Stimulated activated CD4-positive, alpha-beta T cell treated with anti-CD3 and anti-CD28 coated beads, Interleukin-12 subunit alpha, Interleukin-12 subunit beta, amount 100 ng/mL, for 48 hours (primary cell): ENCODE data around the gene STPG4.
"Not testable (repeated sequence)": the region's sequence is repeated elsewhere in the genome, so short reads cannot be mapped to it uniquely, and the experiment has no call there.

Experiments
- DNase-seq, 3 donors: peaks; one replicate each; pipeline ENCODE4 v3.0.0-alpha.2; 2020; ENCODE audit warnings: low read depth in 2 of 3, low spot score in 1 of 3

The STPG4 gene

GRCh38 chr2:47128705-47129104, 26.4 kb downstream of the STPG4 start:
- DNase-seq, result no peak

GRCh38 chr2:47127862-47128543, 27.1 kb downstream of the STPG4 start:
- no peak for DNase-seq

GRCh38 chr2:47126783-47127182, 28.3 kb downstream of the STPG4 start:
- no peak for DNase-seq

GRCh38 chr2:47124740-47125139, 30.4 kb downstream of the STPG4 start:
- DNase-seq, result not testable (repeated sequence)

- not testable (repeated sequence) for DNase-seq
Measured at GRCh38 chr2:47120424-47120823, 34.7 kb downstream of the STPG4 start.

GRCh38 chr2:47119001-47119400, 36.1 kb downstream of the STPG4 start:
- DNase-seq, result no peak

GRCh38 chr2:47118581-47118980, 36.5 kb downstream of the STPG4 start:
- DNase-seq, result no peak

GRCh38 chr2:47112665-47113435, 42.3 kb downstream of the STPG4 start:
- DNase-seq, result no peak

- DNase-seq, result no peak
Measured at GRCh38 chr2:47109680-47110079, 45.4 kb downstream of the STPG4 start.

GRCh38 chr2:47109007-47109375, 46.1 kb downstream of the STPG4 start:
- no peak for DNase-seq

GRCh38 chr2:47108267-47109006, 46.7 kb downstream of the STPG4 start:
- not testable (repeated sequence) for DNase-seq

GRCh38 chr2:47107201-47107600, 47.9 kb downstream of the STPG4 start:
- DNase-seq, result not testable (repeated sequence)

- DNase-seq, result not testable (repeated sequence)
Measured at GRCh38 chr2:47106231-47106630, 48.9 kb downstream of the STPG4 start.

GRCh38 chr2:47099712-47100111, 55.4 kb downstream of the STPG4 start:
- not testable (repeated sequence) for DNase-seq

GRCh38 chr2:47098953-47099352, 56.2 kb downstream of the STPG4 start:
- no peak for DNase-seq

GRCh38 chr2:47097563-47097962, 57.5 kb downstream of the STPG4 start:
- no peak for DNase-seq

- DNase-seq, result no peak
Measured at GRCh38 chr2:47096451-47096850, 58.7 kb downstream of the STPG4 start.

- DNase-seq, result no peak
Measured at GRCh38 chr2:47095349-47096020, 59.6 kb downstream of the STPG4 start.

- no peak for DNase-seq
Measured at GRCh38 chr2:47094511-47095142, 60.5 kb downstream of the STPG4 start.

GRCh38 chr2:47093626-47094025, 61.5 kb downstream of the STPG4 start:
- DNase-seq, result no peak

GRCh38 chr2:47092465-47092864, 62.6 kb downstream of the STPG4 start:
- DNase-seq, result no peak
